GM12878 (cell line): ENCODE measurements around the gene LRRC3B.

Experiments
- BACH1 ChIP-seq: fragments of 450-650 bp; IDR thresholded peaks from 2 replicates; pipeline ENCODE4 v1.6.1; 2017; ENCODE audit warnings: mild to moderate bottlenecking, borderline replicate concordance
- CTCF ChIP-seq, 3 experiments: IDR thresholded peaks in 2 of 3; conservative IDR thresholded peaks in 1 of 3; 2 replicates each; pipeline ENCODE4 v1.5.1; 2011; ENCODE audit warnings: low read depth in 3 of 3, low read length in 3 of 3, mild to moderate bottlenecking in 3 of 3, control low read depth in 2 of 3, moderate library complexity in 2 of 3, inconsistent platforms in 1 of 3, mixed read lengths in 1 of 3; ENCODE audit not compliant: control insufficient read depth in 2 of 3, insufficient read depth in 1 of 3; ENCODE audit errors: extremely low read depth in 1 of 3
- ETV6 ChIP-seq, 2 experiments: fragments of 450-650 bp in 1 of 2; IDR thresholded peaks in 1 of 2; conservative IDR thresholded peaks in 1 of 2; 2 replicates each; pipeline ENCODE4 v1.6.1; 2014; ENCODE audit warnings: antibody characterized with exemption in 1 of 2, borderline replicate concordance in 1 of 2, low read depth in 1 of 2, mild to moderate bottlenecking in 1 of 2, moderate library complexity in 1 of 2
- REST ChIP-seq: IDR thresholded peaks from 2 replicates; pipeline ENCODE4 v1.6.1; 2012; ENCODE audit warnings: mild to moderate bottlenecking, low read depth, low read length
- SIN3A ChIP-seq: IDR thresholded peaks from 2 replicates; pipeline ENCODE4 v1.6.1; 2012; ENCODE audit warnings: low read depth, low read length, improper control_type of control experiment
- TAF1 ChIP-seq: IDR thresholded peaks from 2 replicates; pipeline ENCODE4 v1.6.1; 2011; ENCODE audit warnings: mild to moderate bottlenecking, low read depth, low read length, borderline replicate concordance
- ZNF24 ChIP-seq: fragments of 450-650 bp; IDR thresholded peaks from 2 replicates; pipeline ENCODE4 v1.6.1; 2017; ENCODE audit warnings: antibody characterized with exemption, mild to moderate bottlenecking

- no peak for TF ChIP-seq BACH1
- TF ChIP-seq TAF1: no peak
- no peak for TF ChIP-seq REST
- TF ChIP-seq CTCF (IDR thresholded peaks at IDR 0.05 in 2 of 3, conservative IDR thresholded peaks at IDR 0.05 in 1 of 3; ENCODE audit: control insufficient read depth in 2 of 3, extremely low read depth in 1 of 3, insufficient read depth in 1 of 3, low read depth in 3 of 3, low read length in 3 of 3): no peak
- no peak for TF ChIP-seq ZNF24
- no peak for TF ChIP-seq ETV6 (conservative IDR thresholded peaks at IDR 0.05 in 1 of 2, IDR thresholded peaks at IDR 0.05 in 1 of 2; ENCODE audit: borderline replicate concordance in 1 of 2, low read depth in 1 of 2)
- no peak for TF ChIP-seq SIN3A
Observed at GRCh38 chr3:26668171-26668570, 45.6 kb downstream of the LRRC3B start.
